Stomach smooth muscle (tissue), 2 donors: ENCODE data around the gene VARS1.
"Not testable (repeated sequence)": the region's sequence is repeated elsewhere in the genome, so short reads cannot be mapped to it uniquely, and the experiment has no call there.

Experiments used
- H3K27ac ChIP-seq: one replicate; pipeline ENCODE4 v1.7.0; 2013; ENCODE audit warnings: mild to moderate bottlenecking, low read length, inconsistent platforms
- H3K27me3 ChIP-seq, 2 donors: one replicate each; pipeline ENCODE4 v1.7.0; 2013; ENCODE audit warnings: low read length in 2 of 2; ENCODE audit not compliant: insufficient read depth in 2 of 2, control insufficient read depth in 1 of 2
- H3K36me3 ChIP-seq, 2 donors: one replicate each; pipeline ENCODE4 v1.7.0; 2013; ENCODE audit warnings: low read length in 2 of 2; ENCODE audit not compliant: control insufficient read depth in 2 of 2, insufficient read depth in 2 of 2
- H3K4me1 ChIP-seq: one replicate; pipeline ENCODE4 v1.7.0; 2013; ENCODE audit warnings: low read length; ENCODE audit not compliant: control insufficient read depth, insufficient read depth
- H3K4me3 ChIP-seq, 2 donors: one replicate each; pipeline ENCODE4 v1.7.0; 2013; ENCODE audit warnings: low read length in 2 of 2
- H3K9ac ChIP-seq, 2 donors: one replicate each; pipeline ENCODE4 v1.7.0; 2013; ENCODE audit warnings: low read length in 2 of 2, mild to moderate bottlenecking in 1 of 2
- H3K9me3 ChIP-seq, 2 donors: one replicate each; pipeline ENCODE4 v1.7.0; 2013; ENCODE audit warnings: low read length in 2 of 2; ENCODE audit not compliant: control insufficient read depth in 2 of 2
- donor health status: healthy.
- donor health status: Pancreatic carcinoma.

Gene VARS1

GRCh38 chr6:31806470-31807272, 11.1 kb upstream of the VARS1 start, which contains the start of gene LSM2:
Gene LSM2 (minus strand): TSS chr6:31806966. CDS start chr6:31806757, 209 bp downstream.
- Histone ChIP-seq H3K27me3 (no peaks in the 10 kb centered on the region), H3K9me3 (no peaks in the 10 kb centered on the region), H3K27ac (peak within 1 kb of the TSS; percentile 96), H3K4me1 (peaks cover 12% of the 10 kb centered on the region), H3K9ac (peak within 1 kb of the TSS; percentile 73 to 86), H3K4me3 (peak within 1 kb of the TSS; percentile 60 to 84), H3K36me3 (peaks cover 0 to 2% of the 10 kb centered on the region in 2 donors)

DNA sequence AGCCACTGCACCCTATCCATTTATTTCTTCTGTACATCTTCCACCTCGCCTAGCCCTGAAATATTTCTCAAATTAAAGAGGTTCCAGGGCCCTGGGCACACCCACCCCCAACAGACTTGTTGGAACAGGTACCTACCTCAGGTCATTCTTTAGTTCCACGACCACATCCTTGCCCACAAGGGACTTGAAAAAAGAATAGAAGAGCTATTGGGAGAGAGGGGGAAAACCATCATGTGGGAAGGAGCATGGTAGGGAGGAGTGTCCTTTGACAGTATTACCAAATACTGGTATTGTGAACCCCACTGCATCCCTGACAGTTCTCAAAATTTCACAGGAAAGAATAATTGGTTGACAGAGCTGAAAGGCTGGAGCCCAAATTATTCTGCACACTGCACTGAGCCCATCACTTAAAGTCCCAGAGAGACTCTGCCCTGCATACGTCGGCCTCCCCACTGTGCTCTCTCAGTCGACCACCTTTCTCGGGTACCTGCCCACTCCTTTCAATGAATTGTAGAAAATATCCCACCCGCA, 10.5 kb upstream of the VARS1 start:
- H3K9ac ChIP-seq: peak overlapping the region; percentile 73 to 86
- peak overlapping the region; percentile 96 for H3K27ac ChIP-seq
- H3K36me3 ChIP-seq: peaks cover 0 to 2% of the 10 kb centered on the region in 2 donors
- H3K4me1 ChIP-seq: peaks cover 12% of the 10 kb centered on the region
- H3K9me3 ChIP-seq: no peaks in the 10 kb centered on the region
- no peaks in the 10 kb centered on the region for H3K27me3 ChIP-seq
- H3K4me3 ChIP-seq: peak overlapping the region; percentile 60 to 84

GRCh38 chr6:31801031-31801927, 5.7 kb upstream of the VARS1 start:
- H3K9me3 ChIP-seq, H3K36me3 ChIP-seq, H3K4me1 ChIP-seq, H3K4me3 ChIP-seq, H3K27me3 ChIP-seq, H3K9ac ChIP-seq, H3K27ac ChIP-seq: not testable (repeated sequence)

DNA sequence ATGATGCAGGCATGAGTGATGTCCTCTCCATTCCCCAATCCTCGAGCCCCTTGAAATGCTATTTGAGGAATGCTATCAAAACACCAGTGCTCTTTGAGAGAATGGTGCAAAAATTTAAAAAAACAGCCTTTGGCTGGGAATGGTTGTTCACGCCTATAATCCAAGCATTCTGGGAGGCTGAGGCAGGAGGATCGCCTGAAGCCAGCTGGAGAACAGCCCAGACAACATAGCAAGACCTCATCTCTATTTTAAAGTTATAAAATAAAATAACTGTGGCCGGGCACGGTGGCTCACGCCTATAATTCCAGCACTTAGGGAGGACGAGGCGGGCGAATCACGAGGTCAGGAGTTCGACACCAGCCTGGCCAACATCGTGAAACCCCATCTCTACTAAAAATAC, 4.2 kb upstream of the VARS1 start:
- H3K27ac ChIP-seq: no peak overlapping the region

GRCh38 chr6:31797588-31797987, 2.0 kb upstream of the VARS1 start:
- Histone ChIP-seq H3K9me3 (no peaks in the 10 kb centered on the region), H3K4me3 (no peak overlapping the region), H3K9ac (no peak overlapping the region), H3K36me3 (peaks cover 2 to 3% of the 10 kb centered on the region in 2 donors), H3K27me3 (no peaks in the 10 kb centered on the region), H3K27ac (no peak overlapping the region), H3K4me1 (peaks cover 15% of the 10 kb centered on the region)

More for the DNA sequence above, 4.2 kb upstream of the VARS1 start:
- Histone ChIP-seq H3K4me3 (no peak overlapping the region), H3K4me1 (peaks cover 7% of the 10 kb centered on the region), H3K9me3 (no peaks in the 10 kb centered on the region), H3K36me3 (peaks cover 2 to 3% of the 10 kb centered on the region in 2 donors), H3K27me3 (no peaks in the 10 kb centered on the region), H3K9ac (no peak overlapping the region)

- H3K4me1 ChIP-seq: peaks cover 15% of the 10 kb centered on the region
- H3K4me3 ChIP-seq: no peak overlapping the region
- peaks cover 2 to 3% of the 10 kb centered on the region in 2 donors for H3K36me3 ChIP-seq
- no peaks in the 10 kb centered on the region for H3K9me3 ChIP-seq
- H3K27ac ChIP-seq: no peak overlapping the region
- no peaks in the 10 kb centered on the region for H3K27me3 ChIP-seq
- no peak overlapping the region for H3K9ac ChIP-seq
Observed at GRCh38 chr6:31796993-31797385, 1.4 kb upstream of the VARS1 start.

- Histone ChIP-seq H3K27me3 (no peaks in the 10 kb centered on the region), H3K27ac (peak overlapping the region; percentile 86), H3K4me1 (peaks cover 15% of the 10 kb centered on the region), H3K9me3 (no peaks in the 10 kb centered on the region), H3K36me3 (peaks cover 3 to 8% of the 10 kb centered on the region in 2 donors), H3K9ac (peak overlapping the region; percentile 96 to 100), H3K4me3 (peak overlapping the region; percentile 92 to 93)
Observed at GRCh38 chr6:31794866-31795615, 511 bp downstream of the VARS1 start.

DNA sequence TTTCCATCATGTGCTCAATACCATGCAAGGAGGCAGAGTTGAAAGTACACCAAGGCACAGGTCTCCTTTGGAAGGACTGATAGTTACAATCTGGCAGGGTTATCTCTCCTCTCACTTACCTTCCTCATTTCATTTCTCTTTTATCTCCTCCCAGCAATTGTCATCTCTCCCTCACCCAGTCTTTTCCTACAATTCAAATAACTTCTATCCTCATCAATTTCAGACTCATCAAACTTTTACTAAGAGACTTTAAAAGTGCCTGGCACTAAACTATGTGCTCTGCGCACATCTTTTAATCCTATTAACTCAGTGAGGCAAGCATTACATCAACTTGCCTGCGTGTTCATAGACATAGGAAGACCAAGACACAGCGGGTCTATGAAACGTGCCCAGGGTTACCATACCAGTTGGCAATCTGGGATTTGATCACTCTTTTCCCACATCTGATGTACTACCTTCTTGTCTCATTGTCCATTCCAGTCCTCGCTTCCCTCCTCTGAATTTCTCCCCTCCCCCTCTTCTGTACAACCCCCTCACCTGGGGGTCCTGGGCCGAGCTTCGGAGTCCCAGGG, 1.2 kb downstream of the VARS1 start:
- peaks cover 15% of the 10 kb centered on the region for H3K4me1 ChIP-seq
- H3K4me3 ChIP-seq: peak overlapping the region; percentile 92 to 93
- H3K9me3 ChIP-seq: no peaks in the 10 kb centered on the region
- H3K9ac ChIP-seq: peak overlapping the region; percentile 96 to 100
- peaks cover 5 to 9% of the 10 kb centered on the region in 2 donors for H3K36me3 ChIP-seq
- H3K27ac ChIP-seq: peak overlapping the region; percentile 86
- no peaks in the 10 kb centered on the region for H3K27me3 ChIP-seq

- H3K36me3 ChIP-seq: peaks cover 7 to 12% of the 10 kb centered on the region in 2 donors
- H3K4me3 ChIP-seq, H3K27me3 ChIP-seq, H3K9me3 ChIP-seq, H3K27ac ChIP-seq: not testable (repeated sequence)
- H3K9ac ChIP-seq: peak overlapping the region; percentile 96 to 100
- H3K4me1 ChIP-seq: peaks cover 15% of the 10 kb centered on the region
Observed at GRCh38 chr6:31793927-31794245, 1.7 kb downstream of the VARS1 start.

- Histone ChIP-seq H3K27ac (no peak overlapping the region), H3K27me3 (no peaks in the 10 kb centered on the region), H3K9ac (no peak overlapping the region), H3K4me1 (peaks cover 15% of the 10 kb centered on the region), H3K36me3 (peaks cover 7 to 12% of the 10 kb centered on the region in 2 donors), H3K9me3 (no peaks in the 10 kb centered on the region), H3K4me3 (no peak overlapping the region)
Observed at GRCh38 chr6:31792761-31793171, 2.8 kb downstream of the VARS1 start.
